ENCODE results near the gene TRDMT1.

Gene TRDMT1

DNA sequence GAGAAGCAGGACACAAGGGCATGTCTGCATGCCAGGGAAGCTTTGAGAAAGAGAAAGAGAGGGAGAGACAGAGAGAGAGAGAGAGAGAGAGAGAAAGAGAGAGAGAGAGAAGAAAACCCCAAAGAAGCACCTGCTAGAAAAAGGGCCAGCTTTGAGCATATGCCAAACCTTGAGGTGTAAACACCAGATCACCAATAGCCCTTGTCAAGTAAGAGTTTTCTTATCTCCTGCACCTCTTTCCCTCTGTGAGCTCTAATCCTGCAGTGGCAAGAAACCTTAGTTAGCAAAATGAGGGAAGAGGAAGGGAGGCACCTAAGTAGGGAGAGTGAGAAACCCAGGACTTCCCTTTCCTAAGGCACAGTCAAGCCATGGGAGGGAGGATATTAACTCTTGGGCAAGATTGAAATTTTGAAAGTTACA, 11.3 kb upstream of the TRDMT1 start:
- no peak for DNase-seq
- TF ChIP-seq, protein P1, sequence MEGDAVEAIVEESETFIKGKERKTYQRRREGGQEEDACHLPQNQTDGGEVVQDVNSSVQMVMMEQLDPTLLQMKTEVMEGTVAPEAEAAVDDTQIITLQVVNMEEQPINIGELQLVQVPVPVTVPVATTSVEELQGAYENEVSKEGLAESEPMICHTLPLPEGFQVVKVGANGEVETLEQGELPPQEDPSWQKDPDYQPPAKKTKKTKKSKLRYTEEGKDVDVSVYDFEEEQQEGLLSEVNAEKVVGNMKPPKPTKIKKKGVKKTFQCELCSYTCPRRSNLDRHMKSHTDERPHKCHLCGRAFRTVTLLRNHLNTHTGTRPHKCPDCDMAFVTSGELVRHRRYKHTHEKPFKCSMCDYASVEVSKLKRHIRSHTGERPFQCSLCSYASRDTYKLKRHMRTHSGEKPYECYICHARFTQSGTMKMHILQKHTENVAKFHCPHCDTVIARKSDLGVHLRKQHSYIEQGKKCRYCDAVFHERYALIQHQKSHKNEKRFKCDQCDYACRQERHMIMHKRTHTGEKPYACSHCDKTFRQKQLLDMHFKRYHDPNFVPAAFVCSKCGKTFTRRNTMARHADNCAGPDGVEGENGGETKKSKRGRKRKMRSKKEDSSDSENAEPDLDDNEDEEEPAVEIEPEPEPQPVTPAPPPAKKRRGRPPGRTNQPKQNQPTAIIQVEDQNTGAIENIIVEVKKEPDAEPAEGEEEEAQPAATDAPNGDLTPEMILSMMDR (IDR thresholded peaks at IDR 0.05) = no peak
- H3K27me3 Mint-ChIP-seq (ENCODE audit: low read depth, poor library complexity) = peaks cover 2% of the 10 kb centered on the region

DNA sequence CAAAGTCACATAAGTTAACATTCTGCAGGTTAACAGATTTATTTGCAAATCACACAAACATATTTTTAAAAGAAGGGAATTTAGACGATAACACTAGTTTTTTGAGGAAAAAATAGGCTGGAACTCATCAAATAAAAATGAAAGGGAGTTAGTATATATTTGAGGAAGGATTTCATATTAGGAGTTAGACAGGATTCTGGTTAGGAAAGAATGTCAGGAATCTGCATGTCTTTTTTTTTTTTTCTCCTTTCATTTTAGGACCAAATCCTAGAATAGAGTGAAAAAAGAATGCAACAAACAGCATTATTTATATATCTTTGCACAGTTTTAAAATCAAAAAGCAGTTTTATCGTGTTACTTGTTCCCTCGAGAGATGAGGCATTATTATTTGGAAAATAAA, 8.9 kb upstream of the TRDMT1 start:
- TF ChIP-seq, protein P1 (IDR thresholded peaks at IDR 0.05) = no peak
- H3K36me3 Mint-ChIP-seq (ENCODE audit: low read depth) = no peaks in the 10 kb centered on the region
- no peak for DNase-seq
- peaks cover 2% of the 10 kb centered on the region for H3K27me3 Mint-ChIP-seq (ENCODE audit: low read depth, poor library complexity)
- no peak overlapping the region for H3K27ac Mint-ChIP-seq
- H3K4me3 Mint-ChIP-seq = no peak overlapping the region
- H3K9me3 Mint-ChIP-seq = no peaks in the 10 kb centered on the region
- H3K4me1 Mint-ChIP-seq = peaks cover 23% of the 10 kb centered on the region

More for the DNA sequence above, 11.3 kb upstream of the TRDMT1 start:
- Mint-ChIP-seq H3K4me1 (peaks cover 21% of the 10 kb centered on the region), H3K4me3 (no peak overlapping the region), H3K27ac (no peak overlapping the region), H3K36me3 (ENCODE audit: low read depth) (no peaks in the 10 kb centered on the region), H3K9me3 (no peaks in the 10 kb centered on the region)

DNA sequence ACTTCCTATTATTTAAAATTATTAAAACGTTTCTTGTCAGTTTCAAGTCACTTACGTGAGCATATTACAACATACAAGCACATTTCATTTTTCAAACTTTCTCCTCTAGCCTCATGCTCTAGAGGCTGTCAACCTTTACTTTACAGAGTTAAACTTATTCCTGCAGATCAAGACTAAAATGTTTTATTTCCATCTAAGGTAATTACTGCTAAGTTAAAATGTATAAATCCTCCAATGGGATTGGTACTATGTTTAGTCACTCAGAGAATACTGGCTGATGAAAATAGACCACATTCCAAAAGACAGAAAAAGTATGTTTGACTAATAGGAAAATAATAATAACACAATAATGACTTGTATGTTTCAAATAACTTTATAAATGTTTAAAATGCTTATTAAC, 8.4 kb upstream of the TRDMT1 start:
- Mint-ChIP-seq H3K9me3 (no peaks in the 10 kb centered on the region), H3K27ac (no peak overlapping the region), H3K36me3 (ENCODE audit: low read depth) (no peaks in the 10 kb centered on the region), H3K4me1 (peaks cover 23% of the 10 kb centered on the region), H3K4me3 (no peak overlapping the region), H3K27me3 (ENCODE audit: low read depth, poor library complexity) (peaks cover 2% of the 10 kb centered on the region)
- TF ChIP-seq, protein P1 (IDR thresholded peaks at IDR 0.05) = no peak
- DNase-seq = no peak

DNA sequence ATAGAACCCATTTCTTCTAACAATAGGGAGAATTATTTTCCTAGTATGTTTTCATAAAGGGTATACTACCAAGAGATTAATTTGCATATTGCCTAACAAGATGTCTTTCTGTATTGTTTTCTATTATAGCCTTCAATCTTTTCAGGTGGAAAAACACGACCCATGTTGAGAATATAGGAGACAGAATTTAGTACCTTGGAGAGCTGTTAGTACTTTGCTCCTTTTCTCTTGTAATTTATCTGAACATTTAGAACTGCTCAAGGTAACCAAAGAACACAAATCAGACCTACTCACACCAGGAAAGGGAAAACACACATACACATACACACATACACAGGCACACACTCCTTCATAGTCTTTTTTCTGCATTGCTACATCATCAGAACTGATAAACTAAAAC, 7.8 kb upstream of the TRDMT1 start:
- Mint-ChIP-seq H3K27ac (no peak overlapping the region), H3K36me3 (ENCODE audit: low read depth) (no peaks in the 10 kb centered on the region), H3K4me1 (peaks cover 26% of the 10 kb centered on the region), H3K4me3 (no peak overlapping the region), H3K27me3 (ENCODE audit: low read depth, poor library complexity) (peaks cover 2% of the 10 kb centered on the region), H3K9me3 (peaks cover under 1% of the 10 kb centered on the region)
- no peak for DNase-seq
- TF ChIP-seq, protein P1 (IDR thresholded peaks at IDR 0.05) = no peak

DNA sequence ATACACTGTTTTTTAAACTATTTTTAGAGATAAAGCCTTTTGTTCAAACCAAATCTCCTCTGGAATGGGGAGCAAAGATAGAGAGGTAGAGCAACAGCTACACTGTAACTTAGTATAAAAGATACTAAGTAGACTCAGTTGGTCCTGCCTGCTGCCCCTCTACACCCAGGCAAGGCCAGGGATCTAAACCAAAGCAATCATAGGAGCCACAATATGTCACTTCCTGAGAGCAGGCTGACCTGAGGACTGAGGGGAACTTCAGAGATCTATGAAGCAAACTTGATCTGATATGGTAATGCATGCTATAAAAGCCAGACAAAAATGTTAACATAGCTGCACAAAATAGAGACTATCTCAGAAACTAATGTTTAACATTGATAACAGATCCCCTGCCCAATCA, 7.0 kb upstream of the TRDMT1 start:
- H3K4me3 Mint-ChIP-seq = no peak overlapping the region
- peaks cover 3% of the 10 kb centered on the region for H3K9me3 Mint-ChIP-seq
- H3K27ac Mint-ChIP-seq = no peak overlapping the region
- peaks cover 2% of the 10 kb centered on the region for H3K27me3 Mint-ChIP-seq (ENCODE audit: low read depth, poor library complexity)
- peaks cover 26% of the 10 kb centered on the region for H3K4me1 Mint-ChIP-seq
- H3K36me3 Mint-ChIP-seq (ENCODE audit: low read depth) = no peaks in the 10 kb centered on the region
- DNase-seq = no peak
- TF ChIP-seq, protein P1 (IDR thresholded peaks at IDR 0.05) = no peak

DNA sequence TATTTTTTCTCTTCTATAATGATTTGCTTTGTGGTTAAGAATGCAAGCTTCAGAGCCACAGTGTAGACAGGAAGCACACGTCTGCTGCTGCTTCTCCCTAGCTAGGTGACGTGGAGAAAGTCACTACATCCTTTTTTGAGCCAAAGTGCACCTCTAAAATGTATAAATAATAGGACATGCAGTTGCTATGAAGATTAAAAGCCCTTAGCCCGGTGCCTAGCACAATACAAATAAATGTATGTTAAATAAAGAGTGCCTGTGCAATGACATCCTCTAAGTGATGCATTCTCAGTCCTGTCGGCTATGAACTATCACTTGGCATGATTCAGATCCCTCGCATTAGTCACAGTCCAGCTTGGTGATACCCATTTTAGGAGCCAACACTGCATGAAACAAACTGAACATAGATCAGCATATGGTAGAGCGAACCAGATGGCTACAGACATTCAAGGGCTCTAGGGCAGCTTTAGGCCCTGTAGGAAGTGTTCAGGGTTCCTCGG, 4.8 kb upstream of the TRDMT1 start:
- Mint-ChIP-seq H3K4me3 (no peak overlapping the region), H3K9me3 (peaks cover 12% of the 10 kb centered on the region), H3K36me3 (ENCODE audit: low read depth) (peaks cover 8% of the 10 kb centered on the region), H3K27me3 (ENCODE audit: low read depth, poor library complexity) (no peaks in the 10 kb centered on the region), H3K4me1 (peaks cover 33% of the 10 kb centered on the region), H3K27ac (no peak overlapping the region)
- no peak for DNase-seq
- TF ChIP-seq, protein P1 (IDR thresholded peaks at IDR 0.05) = no peak

Data from nephron progenitor cell (in vitro differentiated cells).